ENCODE measurements around the gene MCAT. TPM values are rescaled to one million over a fixed set of nuclear protein-coding genes. Genes with fewer than 3 reads are reported as not detected.

Gene MCAT
- total RNA-seq, 2 experiments from 2014 or later = 14.8 to 15.0 TPM

GRCh38 chr22:43182118-43182517, 38.9 kb upstream of the MCAT start:
- intact Hi-C loops (cut with micrococcal nuclease) = no loop called here
- Mint-ChIP-seq H3K36me3 (ENCODE audit: low read depth) (peaks cover 54% of the 10 kb centered on the region), H3K27me3 (no peaks in the 10 kb centered on the region)

GRCh38 chr22:43181321-43182076, 38.3 kb upstream of the MCAT start:
- intact Hi-C loops (cut with micrococcal nuclease) = no loop called here
- CTCF ChIA-PET = no interaction called here
- ATAC-seq = no peak
- Mint-ChIP-seq H3K4me3 (no peak overlapping the region), H3K9me3 (no peaks in the 10 kb centered on the region), H3K4me1 (ENCODE audit: low read depth) (peaks cover 15% of the 10 kb centered on the region), H3K36me3 (ENCODE audit: low read depth) (peaks cover 54% of the 10 kb centered on the region), H3K27me3 (no peaks in the 10 kb centered on the region), H3K27ac (no peak overlapping the region)
- no peak for TF ChIP-seq CTCF (IDR thresholded peaks at IDR 0.05)
- DNase-seq = no peak
- POLR2A ChIA-PET = interaction anchor here (0.9 to 2.5 kb wide), 2 partner anchors 12 to 16 kb away, joined by 3 to 9 read pairs; no protein-coding TSS in a partner anchor

More at GRCh38 chr22:43182118-43182517, 38.9 kb upstream of the MCAT start:
- DNase-seq = no peak
- Mint-ChIP-seq H3K27ac (no peak overlapping the region), H3K9me3 (no peaks in the 10 kb centered on the region), H3K4me3 (no peak overlapping the region), H3K4me1 (ENCODE audit: low read depth) (peaks cover 15% of the 10 kb centered on the region)
- TF ChIP-seq CTCF (IDR thresholded peaks at IDR 0.05) = no peak
- ATAC-seq = no peak
- ChIA-PET CTCF (no interaction called here), POLR2A (interaction anchor here (0.9 to 2.5 kb wide), 2 partner anchors 12 to 16 kb away, joined by 3 to 9 read pairs; no protein-coding TSS in a partner anchor)

GRCh38 chr22:43180670-43181069, 37.5 kb upstream of the MCAT start:
- ATAC-seq (no peak), DNase-seq (no peak)
- Mint-ChIP-seq H3K27ac (no peak overlapping the region), H3K9me3 (no peaks in the 10 kb centered on the region), H3K4me3 (no peak overlapping the region), H3K27me3 (no peaks in the 10 kb centered on the region), H3K4me1 (ENCODE audit: low read depth) (peaks cover 14% of the 10 kb centered on the region), H3K36me3 (ENCODE audit: low read depth) (peaks cover 52% of the 10 kb centered on the region)
- POLR2A ChIA-PET = interaction anchor here (1.2 to 2.5 kb wide), 2 partner anchors 11 to 28 kb away, joined by 4 to 9 read pairs; no protein-coding TSS in a partner anchor
- TF ChIP-seq CTCF (IDR thresholded peaks at IDR 0.05) = no peak
- intact Hi-C loops (cut with micrococcal nuclease) = no loop called here
- CTCF ChIA-PET = no interaction called here

- ChIA-PET CTCF (no interaction called here), POLR2A (interaction anchor here (0.9 to 1.2 kb wide), 2 partner anchors 27 to 520 kb away, joined by 4 read pairs; no protein-coding TSS in a partner anchor)
- intact Hi-C loops (cut with micrococcal nuclease) = no loop called here
- Mint-ChIP-seq H3K4me1 (ENCODE audit: low read depth) (peaks cover 9% of the 10 kb centered on the region), H3K36me3 (ENCODE audit: low read depth) (peaks cover 48% of the 10 kb centered on the region), H3K4me3 (no peak overlapping the region), H3K27ac (no peak overlapping the region), H3K27me3 (no peaks in the 10 kb centered on the region), H3K9me3 (no peaks in the 10 kb centered on the region)
- TF ChIP-seq CTCF (IDR thresholded peaks at IDR 0.05) = no peak
- DNase-seq = no peak
- ATAC-seq = no peak
Observed at GRCh38 chr22:43179911-43180195, 36.7 kb upstream of the MCAT start.

- ChIA-PET POLR2A (interaction anchor here (0.9 to 1.2 kb wide), 2 partner anchors 27 to 520 kb away, joined by 4 read pairs; no protein-coding TSS in a partner anchor), CTCF (no interaction called here)
- DNase-seq (no peak), ATAC-seq (no peak)
- intact Hi-C loops (cut with micrococcal nuclease) = no loop called here
- no peak overlapping the region for H3K27ac Mint-ChIP-seq
- no peak for TF ChIP-seq CTCF (IDR thresholded peaks at IDR 0.05)
- H3K9me3 Mint-ChIP-seq = no peaks in the 10 kb centered on the region
- no peaks in the 10 kb centered on the region for H3K27me3 Mint-ChIP-seq
- no peak overlapping the region for H3K4me3 Mint-ChIP-seq
- peaks cover 5% of the 10 kb centered on the region for H3K4me1 Mint-ChIP-seq (ENCODE audit: low read depth)
- peaks cover 48% of the 10 kb centered on the region for H3K36me3 Mint-ChIP-seq (ENCODE audit: low read depth)
Observed at GRCh38 chr22:43179146-43179910, 36.1 kb upstream of the MCAT start.

Measured in activated CD8-positive, alpha-beta T cell treated with anti-CD3 and anti-CD28 coated beads for 36 hours (primary cell).